Stimulated activated CD8-positive, alpha-beta memory T cell treated with anti-CD3 and anti-CD28 coated beads, Interleukin-4, amount 100 ng/mL, for 4 hours (primary cell): ENCODE measurements around the gene CASTOR1.

Source experiments
- DNase-seq, 2 donors: peaks; one replicate each; pipeline ENCODE4 v3.0.0-alpha.2; 2020; ENCODE audit warnings: low read depth in 2 of 2, low spot score in 1 of 2

CASTOR1 gene

DNA sequence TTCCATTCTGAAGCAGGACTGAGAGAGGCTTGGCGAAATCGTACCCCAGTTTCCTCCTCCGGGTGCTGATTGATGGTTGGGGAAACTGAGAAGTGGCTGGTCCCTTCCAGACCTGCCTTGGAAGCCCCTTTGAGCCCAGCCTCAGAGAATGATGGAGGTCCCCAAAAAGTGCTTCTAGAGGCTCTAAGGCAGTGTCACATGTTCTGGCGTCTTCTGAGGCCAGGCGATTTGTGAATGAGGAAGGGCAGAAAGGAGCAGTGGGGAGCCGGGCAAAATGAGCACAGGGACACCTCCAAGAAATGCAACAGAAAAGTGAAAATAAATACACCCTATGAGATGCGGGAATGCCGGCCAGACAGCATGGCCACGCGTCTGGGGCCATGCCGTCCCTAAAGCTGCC is 41.7 kb downstream of the CASTOR1 start:
- DNase-seq, result no peak

DNA sequence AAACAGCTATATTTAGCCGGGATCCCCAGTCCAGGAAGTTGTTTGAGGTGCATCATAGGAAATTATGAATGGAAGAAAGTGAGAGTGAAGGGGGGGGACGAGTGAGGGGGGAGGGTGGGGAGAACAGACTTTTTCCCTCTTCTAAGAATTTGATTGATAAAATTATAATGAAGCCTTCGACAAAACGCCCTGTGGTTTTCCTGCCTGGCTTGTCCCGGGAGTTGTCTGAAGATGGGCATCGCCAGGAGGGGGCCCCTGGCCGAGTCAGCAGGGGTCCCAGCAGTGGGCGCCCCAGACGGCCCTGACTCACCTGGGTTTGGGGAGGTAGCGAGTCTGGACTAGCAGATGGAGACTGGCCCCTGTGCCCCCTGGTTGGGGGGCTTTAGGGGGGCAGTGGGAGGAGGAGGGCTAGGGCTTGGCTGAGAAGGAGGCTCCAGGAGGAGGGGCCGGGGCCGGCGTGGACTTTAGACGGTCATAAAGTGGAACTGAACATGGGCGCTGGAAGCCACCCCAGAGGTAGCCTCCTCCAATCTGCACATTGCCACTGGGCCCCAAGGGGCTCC is 42.4 kb downstream of the CASTOR1 start:
- no peak for DNase-seq

- no peak for DNase-seq
Observed at GRCh38 chr22:30245985-30246813, 43.1 kb downstream of the CASTOR1 start, which contains the start of gene LIF. Gene LIF, minus strand, starts transcription at chr22:30246759. Its CDS starts 64 bp downstream, at chr22:30246695.

GRCh38 chr22:30245181-30245984 is 43.9 kb downstream of the CASTOR1 start:
- no peak for DNase-seq

DNA sequence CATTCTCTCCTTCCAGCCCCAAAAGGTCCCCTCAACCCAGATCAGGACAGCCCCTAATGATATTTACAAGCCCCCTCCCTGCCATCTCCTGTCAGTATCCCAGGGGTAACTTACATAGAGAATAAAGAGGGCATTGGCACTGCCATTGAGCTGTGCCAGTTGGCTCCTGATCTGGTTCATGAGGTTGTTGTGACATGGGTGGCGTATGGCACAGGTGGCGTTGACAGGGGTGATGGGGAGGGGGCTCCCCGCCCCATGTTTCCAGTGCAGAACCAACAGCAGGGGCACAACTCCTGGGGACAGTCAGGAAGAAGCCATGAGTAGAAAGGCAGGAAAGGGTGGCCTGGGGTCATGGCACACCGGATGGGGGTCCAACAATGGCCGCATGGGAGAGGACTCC is 44.7 kb downstream of the CASTOR1 start:
- no peak for DNase-seq

- DNase-seq, result no peak
Observed at GRCh38 chr22:30244066-30244465, 45.2 kb downstream of the CASTOR1 start.

GRCh38 chr22:30243661-30244060 is 45.6 kb downstream of the CASTOR1 start:
- no peak for DNase-seq

- no peak for DNase-seq
Observed at GRCh38 chr22:30241576-30242371, 47.5 kb downstream of the CASTOR1 start.

GRCh38 chr22:30240541-30241417 is 48.5 kb downstream of the CASTOR1 start:
- DNase-seq, result no peak

GRCh38 chr22:30239488-30240405 is 49.6 kb downstream of the CASTOR1 start:
- DNase-seq, result no peak

DNA sequence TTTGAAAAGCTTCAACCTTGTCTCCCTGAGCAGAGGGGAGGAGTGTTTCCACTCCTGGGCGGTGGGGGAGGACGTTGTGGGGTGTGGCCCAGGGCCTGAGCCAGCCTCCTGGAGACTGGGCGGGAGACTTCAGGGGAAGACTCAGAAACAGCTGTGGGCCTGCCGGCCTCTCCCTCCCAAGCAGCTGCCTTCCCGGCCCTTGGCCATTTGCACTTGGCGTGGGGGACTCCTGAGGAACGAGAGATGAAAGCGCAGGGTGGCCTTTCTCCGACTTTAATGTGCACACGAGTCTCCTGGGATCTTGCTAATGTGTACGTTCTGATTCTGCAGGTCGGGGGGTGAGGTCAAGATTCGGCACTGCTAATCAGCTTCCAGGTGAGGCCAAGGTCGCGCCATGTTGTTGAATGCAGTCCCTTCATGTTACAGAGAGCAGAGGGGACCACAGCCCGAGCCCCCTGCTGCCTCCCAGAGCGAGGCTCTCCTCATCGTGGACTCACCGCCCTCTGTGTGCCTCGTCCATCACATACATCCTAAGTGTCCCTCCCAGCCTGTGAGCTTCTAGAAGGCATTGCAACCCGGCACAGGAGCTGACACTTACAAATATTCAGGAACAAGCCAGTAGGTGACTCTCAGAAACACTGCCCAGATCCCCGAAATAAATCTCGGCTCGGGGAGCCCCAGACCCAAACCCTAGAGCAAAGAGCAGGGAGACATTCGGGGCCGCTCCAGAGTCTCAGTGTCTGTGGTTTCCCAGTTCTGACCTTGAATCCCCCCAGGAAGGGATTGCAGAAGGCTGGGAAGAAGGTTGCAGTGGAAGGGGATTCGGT is 50.4 kb downstream of the CASTOR1 start:
- no peak for DNase-seq

GRCh38 chr22:30238136-30238535 is 51.2 kb downstream of the CASTOR1 start:
- DNase-seq, result no peak

GRCh38 chr22:30236875-30237274 is 52.4 kb downstream of the CASTOR1 start:
- DNase-seq, result no peak

DNA sequence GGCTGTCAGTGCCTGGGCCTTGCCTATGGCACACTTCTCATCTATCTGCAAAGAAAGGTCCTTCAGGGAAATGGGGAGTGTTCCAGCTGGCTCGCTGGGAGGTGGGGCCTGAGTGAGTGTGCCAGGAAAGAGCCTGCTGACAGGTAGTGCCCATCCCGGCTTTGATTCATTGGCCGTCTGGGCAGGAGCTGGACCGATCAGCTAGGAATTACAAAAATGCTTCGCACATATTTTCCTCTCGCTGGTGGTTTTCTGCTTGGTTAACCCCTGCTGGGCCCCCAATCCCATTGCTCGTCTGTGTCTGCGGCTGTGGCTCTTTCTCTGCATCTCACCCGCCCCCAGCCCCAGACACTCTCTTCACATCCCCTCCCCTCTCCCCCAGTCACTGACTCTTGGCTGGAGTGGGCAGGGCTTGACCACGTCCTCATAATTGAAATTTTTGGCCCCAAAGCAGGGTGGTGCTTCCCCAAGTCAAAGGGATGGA is 53.6 kb downstream of the CASTOR1 start:
- no peak for DNase-seq
